ENCODE measurements around the gene IFIT1B. TPM values are rescaled to one million over a fixed set of nuclear protein-coding genes. Genes with fewer than 3 reads are reported as not detected.

IFIT1B gene
- total RNA-seq, 2 experiments from 2014 or later, result 0.11 to 0.14 TPM

- TF ChIP-seq CTCF (IDR thresholded peaks at IDR 0.05), result no peak
- Mint-ChIP-seq H3K27ac (no peak overlapping the region), H3K4me3 (no peak overlapping the region), H3K27me3 (no peaks in the 10 kb centered on the region), H3K9me3 (no peaks in the 10 kb centered on the region), H3K36me3 (ENCODE audit: low read depth) (no peaks in the 10 kb centered on the region), H3K4me1 (ENCODE audit: low read depth) (peaks cover 7% of the 10 kb centered on the region)
- CTCF ChIA-PET, result no interaction called here
- Histone ChIP-seq H3K27me3 (ENCODE audit: control insufficient read depth in 1 of 2, insufficient read depth in 2 of 2, low read length in 2 of 2) (no peaks in the 10 kb centered on the region), H3K27ac (ENCODE audit: low read depth in 1 of 2, low read length in 2 of 2) (no peak overlapping the region), H3K4me1 (ENCODE audit: insufficient read depth, low read length) (peaks cover 7% of the 10 kb centered on the region), H3K36me3 (ENCODE audit: insufficient read depth, low read length) (no peaks in the 10 kb centered on the region), H3K9me3 (ENCODE audit: control insufficient read depth in 1 of 2, insufficient read depth in 1 of 2, low read length in 2 of 2) (no peaks in the 10 kb centered on the region), H3K4me3 (ENCODE audit: low read length) (no peak overlapping the region)
- intact Hi-C loops (cut with DNase I, micrococcal nuclease), result loop anchor here in 1 of 2 experiments (5.0 kb wide), 1 partner anchor 191 kb away; no protein-coding TSS in a partner anchor
- POLR2A ChIA-PET, result no interaction called here
- ATAC-seq (ENCODE audit: poor library complexity) (no peak), DNase-seq (no peak)
Measured at GRCh38 chr10:89371079-89371478, 6.8 kb upstream of the IFIT1B start.

GRCh38 chr10:89371987-89372386, 5.9 kb upstream of the IFIT1B start:
- POLR2A ChIA-PET, result no interaction called here
- Mint-ChIP-seq H3K27me3 (no peaks in the 10 kb centered on the region), H3K9me3 (no peaks in the 10 kb centered on the region), H3K36me3 (ENCODE audit: low read depth) (no peaks in the 10 kb centered on the region), H3K4me3 (no peak overlapping the region), H3K27ac (no peak overlapping the region), H3K4me1 (ENCODE audit: low read depth) (peaks cover 7% of the 10 kb centered on the region)
- no peak overlapping the region for H3K27ac ChIP-seq (ENCODE audit: low read depth in 1 of 2, low read length in 2 of 2)
- DNase-seq, result no peak
- CTCF ChIA-PET, result no interaction called here
- no peaks in the 10 kb centered on the region for H3K36me3 ChIP-seq (ENCODE audit: insufficient read depth, low read length)
- no peak for ATAC-seq (ENCODE audit: poor library complexity)
- no peaks in the 10 kb centered on the region for H3K9me3 ChIP-seq (ENCODE audit: control insufficient read depth in 1 of 2, insufficient read depth in 1 of 2, low read length in 2 of 2)
- intact Hi-C loops (cut with DNase I, micrococcal nuclease), result loop anchor here in 1 of 2 experiments (5.0 kb wide), 1 partner anchor 190 kb away; no protein-coding TSS in a partner anchor
- H3K4me3 ChIP-seq (ENCODE audit: low read length), result no peak overlapping the region
- H3K27me3 ChIP-seq (ENCODE audit: control insufficient read depth in 1 of 2, insufficient read depth in 2 of 2, low read length in 2 of 2), result no peaks in the 10 kb centered on the region
- no peak for TF ChIP-seq CTCF (IDR thresholded peaks at IDR 0.05)
- peaks cover 7% of the 10 kb centered on the region for H3K4me1 ChIP-seq (ENCODE audit: insufficient read depth, low read length)

- ATAC-seq (ENCODE audit: poor library complexity), result no peak
- Mint-ChIP-seq H3K4me1 (ENCODE audit: low read depth) (no peaks in the 10 kb centered on the region), H3K27ac (no peak overlapping the region), H3K4me3 (no peak overlapping the region), H3K9me3 (no peaks in the 10 kb centered on the region), H3K27me3 (no peaks in the 10 kb centered on the region), H3K36me3 (ENCODE audit: low read depth) (no peaks in the 10 kb centered on the region)
- Histone ChIP-seq H3K27me3 (ENCODE audit: control insufficient read depth in 1 of 2, insufficient read depth in 2 of 2, low read length in 2 of 2) (no peaks in the 10 kb centered on the region), H3K27ac (ENCODE audit: low read depth in 1 of 2, low read length in 2 of 2) (no peak overlapping the region), H3K4me3 (ENCODE audit: low read length) (no peak overlapping the region), H3K4me1 (ENCODE audit: insufficient read depth, low read length) (no peaks in the 10 kb centered on the region), H3K36me3 (ENCODE audit: insufficient read depth, low read length) (no peaks in the 10 kb centered on the region), H3K9me3 (ENCODE audit: control insufficient read depth in 1 of 2, insufficient read depth in 1 of 2, low read length in 2 of 2) (no peaks in the 10 kb centered on the region)
- CTCF ChIA-PET, result no interaction called here
- no peak for DNase-seq
- intact Hi-C loops (cut with DNase I, micrococcal nuclease), result loop anchor here in 1 of 2 experiments (5.0 kb wide), 1 partner anchor 188 kb away; no protein-coding TSS in a partner anchor
- TF ChIP-seq CTCF (IDR thresholded peaks at IDR 0.05), result no peak
- POLR2A ChIA-PET, result no interaction called here
Measured at GRCh38 chr10:89373916-89374711, 3.7 kb upstream of the IFIT1B start.

Measured in CD4-positive, alpha-beta T cell (primary cell).